DOHH2 (cell line): Measurements from ENCODE around the gene LIPC.

Experiments used
- H3F3A ChIP-seq: fragments of 200-600 bp; sonication (generic), shearing (Covaris generic); 2 replicates; pipeline ENCODE4 v1.6.0; 2016; ENCODE audit warnings: antibody characterized with exemption, mild to moderate bottlenecking; ENCODE audit not compliant: control insufficient read depth, insufficient read depth
- H3K27ac ChIP-seq: fragments of 200-600 bp; sonication (generic); 2 replicates; pipeline ENCODE4 v1.5.1; 2014; ENCODE audit warnings: low read depth, mild to moderate bottlenecking, low read length, moderate library complexity
- H3K27me3 ChIP-seq: fragments of 200-600 bp; sonication (generic); 2 replicates; pipeline ENCODE4 v1.6.1; 2014; ENCODE audit warnings: mild to moderate bottlenecking, low read length, mixed read lengths; ENCODE audit not compliant: control insufficient read depth
- H3K36me3 ChIP-seq: fragments of 200-600 bp; sonication (generic); 2 replicates; pipeline ENCODE4 v1.6.1; 2014; ENCODE audit warnings: mild to moderate bottlenecking, low read length, moderate library complexity, mixed read lengths; ENCODE audit not compliant: control insufficient read depth
- H3K4me1 ChIP-seq: fragments of 200-600 bp; sonication (generic); 2 replicates; pipeline ENCODE4 v1.6.1; 2014; ENCODE audit warnings: mild to moderate bottlenecking, low read length, mixed read lengths; ENCODE audit not compliant: control insufficient read depth
- H3K4me2 ChIP-seq: fragments of 200-600 bp; sonication (generic); 2 replicates; pipeline ENCODE4 v1.6.0; 2014; ENCODE audit warnings: mild to moderate bottlenecking, low read length, moderate library complexity
- H3K4me3 ChIP-seq: fragments of 200-600 bp; sonication (generic); 2 replicates; pipeline ENCODE4 v1.5.1; 2014; ENCODE audit warnings: mild to moderate bottlenecking, low read length, mixed read lengths
- H3K79me2 ChIP-seq: fragments of 200-600 bp; sonication (generic); 2 replicates; pipeline ENCODE4 v1.6.1; 2014; ENCODE audit warnings: mild to moderate bottlenecking, low read length, mixed read lengths; ENCODE audit not compliant: control insufficient read depth
- H3K9me2 ChIP-seq: fragments of 200-600 bp; sonication (generic); replicated peaks from 2 replicates; pipeline ENCODE4 v1.6.1; 2014; ENCODE audit warnings: mild to moderate bottlenecking, low read length, mixed read lengths; ENCODE audit not compliant: control insufficient read depth
- H3K9me3 ChIP-seq: fragments of 200-600 bp; sonication (generic); 2 replicates; pipeline ENCODE4 v1.6.1; 2014; ENCODE audit warnings: antibody characterized with exemption, low read length, mixed read lengths; ENCODE audit not compliant: control insufficient read depth, insufficient read depth
- H4K20me1 ChIP-seq: fragments of 200-600 bp; sonication (generic); 2 replicates; pipeline ENCODE4 v1.6.0; 2014; ENCODE audit warnings: low read depth, mild to moderate bottlenecking, antibody characterized with exemption, low read length, moderate library complexity; ENCODE audit not compliant: control insufficient read depth, insufficient read depth
- EZH2phosphoT487 ChIP-seq: fragments of 200-600 bp; sonication (generic); IDR thresholded peaks from 2 replicates; pipeline ENCODE4 v1.6.1; 2017; ENCODE audit warnings: borderline replicate concordance, mild to moderate bottlenecking, antibody characterized with exemption, low read length, moderate library complexity, mixed read lengths
- TF ChIP-seq, protein P1 (sequence below): fragments of 200-600 bp; sonication (generic); IDR thresholded peaks from one replicate; pipeline ENCODE4 v1.5.1; 2014; ENCODE audit warnings: antibody characterized with exemption, mild to moderate bottlenecking, low read depth, low read length; ENCODE audit not compliant: poor library complexity, severe bottlenecking

LIPC gene

DNA sequence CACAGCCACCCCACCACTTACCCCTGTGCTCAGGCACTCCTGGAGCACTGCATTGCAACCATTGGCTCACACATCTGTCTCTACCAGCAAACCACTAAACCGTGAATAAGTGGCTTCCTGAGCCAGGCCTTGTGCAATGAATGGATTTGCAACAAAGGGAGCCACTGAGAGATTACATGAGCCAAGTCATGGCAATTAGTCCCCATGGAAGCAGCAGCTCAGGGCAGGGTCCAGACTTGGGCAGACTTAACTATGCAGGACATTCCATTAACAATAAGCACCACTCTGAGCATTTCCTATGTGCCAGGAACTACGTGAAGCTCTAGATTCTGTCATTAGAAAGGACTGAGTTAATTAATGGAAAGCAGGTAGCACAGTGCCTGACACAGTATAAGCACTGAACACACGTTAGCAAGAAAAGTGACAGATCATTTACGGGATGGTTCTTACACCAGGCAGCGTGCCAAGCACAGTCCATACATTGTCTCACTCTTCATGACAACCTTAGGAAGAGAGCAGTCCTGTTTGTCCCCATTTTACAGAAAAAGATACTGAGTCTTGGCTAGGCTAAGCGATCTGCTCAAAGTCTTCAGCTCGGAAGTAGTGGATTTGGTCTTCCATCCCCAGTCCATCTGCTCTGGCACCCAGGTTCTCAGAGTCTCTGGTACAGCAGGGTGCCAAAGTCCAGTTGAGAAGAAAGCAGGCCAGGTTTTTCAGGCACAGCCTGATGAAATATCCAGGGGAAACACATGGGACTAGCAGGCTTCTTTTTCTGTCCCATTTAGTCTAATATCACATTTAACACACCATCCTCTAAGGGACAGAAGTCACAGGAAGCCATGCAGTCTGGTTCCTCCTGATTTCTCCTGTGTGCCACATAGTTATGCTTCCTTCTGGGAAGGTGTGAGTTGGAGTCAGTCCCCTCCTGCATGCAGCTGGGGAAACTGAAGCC lies 44.1 kb downstream of the LIPC start:
- Histone ChIP-seq H3K9me2 (no peaks in the 10 kb centered on the region), H4K20me1 (no peaks in the 10 kb centered on the region), H3K27me3 (no peaks in the 10 kb centered on the region), H3K9me3 (no peaks in the 10 kb centered on the region), H3F3A (no peaks in the 10 kb centered on the region), H3K4me3 (no peak overlapping the region), H3K36me3 (no peaks in the 10 kb centered on the region), H3K4me1 (no peaks in the 10 kb centered on the region), H3K79me2 (no peaks in the 10 kb centered on the region), H3K4me2 (no peak overlapping the region), H3K27ac (no peak overlapping the region)
- TF ChIP-seq, protein P1, sequence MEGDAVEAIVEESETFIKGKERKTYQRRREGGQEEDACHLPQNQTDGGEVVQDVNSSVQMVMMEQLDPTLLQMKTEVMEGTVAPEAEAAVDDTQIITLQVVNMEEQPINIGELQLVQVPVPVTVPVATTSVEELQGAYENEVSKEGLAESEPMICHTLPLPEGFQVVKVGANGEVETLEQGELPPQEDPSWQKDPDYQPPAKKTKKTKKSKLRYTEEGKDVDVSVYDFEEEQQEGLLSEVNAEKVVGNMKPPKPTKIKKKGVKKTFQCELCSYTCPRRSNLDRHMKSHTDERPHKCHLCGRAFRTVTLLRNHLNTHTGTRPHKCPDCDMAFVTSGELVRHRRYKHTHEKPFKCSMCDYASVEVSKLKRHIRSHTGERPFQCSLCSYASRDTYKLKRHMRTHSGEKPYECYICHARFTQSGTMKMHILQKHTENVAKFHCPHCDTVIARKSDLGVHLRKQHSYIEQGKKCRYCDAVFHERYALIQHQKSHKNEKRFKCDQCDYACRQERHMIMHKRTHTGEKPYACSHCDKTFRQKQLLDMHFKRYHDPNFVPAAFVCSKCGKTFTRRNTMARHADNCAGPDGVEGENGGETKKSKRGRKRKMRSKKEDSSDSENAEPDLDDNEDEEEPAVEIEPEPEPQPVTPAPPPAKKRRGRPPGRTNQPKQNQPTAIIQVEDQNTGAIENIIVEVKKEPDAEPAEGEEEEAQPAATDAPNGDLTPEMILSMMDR, result no peak
- no peak for TF ChIP-seq EZH2phosphoT487

DNA sequence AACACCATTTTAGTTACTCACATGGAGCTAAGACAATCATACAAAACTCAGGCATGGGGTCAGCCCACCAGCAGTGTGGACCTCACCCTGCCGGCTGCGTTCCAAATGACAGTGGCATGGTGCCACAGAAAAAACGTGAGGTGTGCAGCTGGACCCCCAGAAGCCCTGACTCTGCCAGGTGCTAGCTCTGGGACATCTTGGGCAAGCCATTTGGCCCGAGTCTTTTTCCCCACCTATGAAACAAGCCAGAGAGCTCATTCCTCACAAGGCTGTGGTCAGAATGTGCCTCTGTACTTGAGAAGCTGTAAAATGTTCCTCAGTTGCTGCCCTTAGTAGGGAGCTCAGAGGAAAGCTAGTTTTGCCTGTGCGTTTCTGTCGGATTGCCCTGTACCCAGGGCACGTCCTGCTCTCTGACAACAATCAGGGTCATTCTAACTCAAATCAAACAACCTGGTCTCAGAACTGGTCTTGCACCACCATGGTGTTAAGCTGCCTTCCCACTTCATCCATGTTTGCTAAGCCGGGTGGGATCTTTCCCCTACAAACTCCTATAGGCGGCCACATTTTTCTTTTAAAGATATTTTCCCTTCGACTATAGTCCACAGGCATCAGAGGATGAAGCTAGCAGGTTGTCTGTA lies 44.9 kb downstream of the LIPC start:
- no peaks in the 10 kb centered on the region for H3K9me2 ChIP-seq
- TF ChIP-seq, protein P1, result no peak
- no peak for TF ChIP-seq EZH2phosphoT487
- no peaks in the 10 kb centered on the region for H3K4me1 ChIP-seq
- no peaks in the 10 kb centered on the region for H3F3A ChIP-seq
- no peaks in the 10 kb centered on the region for H3K36me3 ChIP-seq
- H3K27ac ChIP-seq, result no peak overlapping the region
- no peaks in the 10 kb centered on the region for H3K27me3 ChIP-seq
- H3K4me2 ChIP-seq, result no peak overlapping the region
- no peak overlapping the region for H3K4me3 ChIP-seq
- no peaks in the 10 kb centered on the region for H3K79me2 ChIP-seq
- no peaks in the 10 kb centered on the region for H3K9me3 ChIP-seq
- no peaks in the 10 kb centered on the region for H4K20me1 ChIP-seq

DNA sequence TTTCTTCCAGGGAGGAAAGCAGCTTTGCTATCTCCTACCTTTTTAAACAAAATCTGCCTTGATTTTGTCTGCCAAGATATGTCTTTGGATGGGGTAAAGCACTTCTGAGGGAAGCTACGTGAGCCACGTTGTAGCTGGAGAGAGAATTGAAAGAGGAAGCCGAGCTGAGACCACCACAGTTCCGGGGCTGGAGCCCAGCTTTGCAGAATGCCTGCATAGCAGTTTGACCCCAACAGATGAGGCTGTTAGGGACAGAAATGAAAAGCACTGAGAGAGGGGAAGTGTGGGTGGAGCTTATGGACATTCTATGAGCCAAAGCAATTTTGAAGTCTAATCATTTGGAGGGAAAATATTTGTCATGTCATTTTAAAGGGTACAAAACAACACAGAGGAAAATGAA lies 45.4 kb downstream of the LIPC start:
- H3K79me2 ChIP-seq, result no peaks in the 10 kb centered on the region
- H3F3A ChIP-seq, result no peaks in the 10 kb centered on the region
- H3K36me3 ChIP-seq, result no peaks in the 10 kb centered on the region
- no peaks in the 10 kb centered on the region for H3K4me1 ChIP-seq
- no peaks in the 10 kb centered on the region for H4K20me1 ChIP-seq
- H3K9me2 ChIP-seq, result no peaks in the 10 kb centered on the region
- no peaks in the 10 kb centered on the region for H3K27me3 ChIP-seq
- no peak overlapping the region for H3K27ac ChIP-seq
- no peak overlapping the region for H3K4me2 ChIP-seq
- TF ChIP-seq EZH2phosphoT487, result no peak
- TF ChIP-seq, protein P1, result no peak
- H3K4me3 ChIP-seq, result no peak overlapping the region
- no peaks in the 10 kb centered on the region for H3K9me3 ChIP-seq
